Rectal smooth muscle tissue (tissue), 1 donor: Measurements from ENCODE around the gene MRFAP1.
"Not testable (repeated sequence)": the region's sequence is repeated elsewhere in the genome, so short reads cannot be mapped to it uniquely, and the experiment has no call there.

Experiments used
- H3K27ac ChIP-seq: one replicate; pipeline ENCODE4 v1.7.0; 2013; ENCODE audit warnings: low read depth, low read length, inconsistent platforms
- H3K27me3 ChIP-seq: one replicate; pipeline ENCODE4 v1.7.0; 2013; ENCODE audit warnings: low read length; ENCODE audit not compliant: control insufficient read depth, insufficient read depth
- H3K36me3 ChIP-seq: one replicate; pipeline ENCODE4 v1.7.0; 2013; ENCODE audit warnings: low read length; ENCODE audit not compliant: control insufficient read depth, insufficient read depth
- H3K4me1 ChIP-seq: one replicate; pipeline ENCODE4 v1.7.0; 2013; ENCODE audit warnings: low read length; ENCODE audit not compliant: control insufficient read depth, insufficient read depth
- H3K4me3 ChIP-seq: one replicate; pipeline ENCODE4 v1.7.0; 2013; ENCODE audit warnings: low read length
- H3K9ac ChIP-seq: one replicate; pipeline ENCODE4 v1.7.0; 2013; ENCODE audit warnings: low read length

Gene MRFAP1

DNA sequence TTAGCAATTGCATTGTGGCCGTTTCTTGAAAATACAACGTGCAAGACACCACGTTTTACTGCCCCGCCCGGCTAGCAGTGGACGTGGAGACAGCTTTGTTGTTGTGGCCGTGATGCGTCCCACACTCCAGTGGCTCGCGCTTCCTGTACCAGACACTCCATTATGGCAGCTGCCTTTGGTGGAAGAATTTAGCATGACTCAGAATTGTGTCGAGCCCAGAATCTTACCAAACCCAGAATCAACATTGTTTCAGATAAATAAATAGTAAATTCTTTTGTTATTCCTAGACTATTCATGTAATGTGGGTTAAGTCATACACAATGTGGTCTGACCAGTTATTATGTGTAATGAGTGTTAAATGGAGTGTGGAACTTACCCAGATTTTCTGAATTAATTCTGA lies 27.9 kb downstream of the MRFAP1 start:
- Histone ChIP-seq H3K4me3 (no peak overlapping the region), H3K27me3 (peaks cover 7% of the 10 kb centered on the region), H3K27ac (no peak overlapping the region), H3K36me3 (peaks cover 3% of the 10 kb centered on the region), H3K9ac (no peak overlapping the region), H3K4me1 (peaks cover 3% of the 10 kb centered on the region)

DNA sequence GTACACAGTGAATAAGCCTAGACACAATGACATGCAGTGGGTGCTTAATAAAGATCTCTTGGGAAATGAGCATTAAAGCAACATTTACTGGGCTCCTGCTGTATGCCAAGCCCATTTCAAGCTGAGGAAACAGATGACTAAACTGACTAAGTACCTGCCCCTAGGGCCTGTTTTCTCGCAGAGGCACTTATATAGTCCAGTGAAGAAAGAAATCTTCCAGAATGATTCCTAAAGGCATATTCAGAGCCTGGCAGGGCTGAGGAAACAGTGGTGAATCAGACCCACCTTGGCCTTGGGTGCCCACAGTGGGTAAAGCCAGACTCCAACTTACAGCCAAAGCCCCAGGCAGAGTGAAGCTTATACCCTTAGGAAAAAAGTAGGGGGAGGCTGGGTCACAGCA lies 31.2 kb downstream of the MRFAP1 start:
- H3K36me3 ChIP-seq = peaks cover 6% of the 10 kb centered on the region
- H3K27me3 ChIP-seq = no peaks in the 10 kb centered on the region
- H3K4me3 ChIP-seq = no peak overlapping the region
- peaks cover 19% of the 10 kb centered on the region for H3K4me1 ChIP-seq
- H3K27ac ChIP-seq = no peak overlapping the region
- no peak overlapping the region for H3K9ac ChIP-seq

DNA sequence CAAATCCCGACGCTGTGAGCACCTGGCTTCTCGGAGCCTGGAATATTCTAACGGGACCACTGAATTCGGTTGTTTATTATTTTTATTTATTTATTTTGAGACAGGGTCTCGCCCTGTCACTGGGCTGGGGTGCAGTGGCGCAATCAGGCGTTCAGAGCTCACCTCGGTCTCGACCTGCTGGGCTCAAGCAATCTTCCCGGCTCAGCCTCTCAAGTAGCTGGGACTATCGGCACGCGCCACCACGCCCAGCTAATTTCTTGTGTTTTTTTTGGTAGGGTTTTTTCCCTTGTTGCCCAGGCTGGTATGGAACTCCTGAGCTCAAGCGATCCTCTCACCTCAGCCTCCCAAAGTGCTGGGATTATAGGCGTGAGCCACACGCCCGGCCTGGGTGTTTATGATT lies 31.6 kb downstream of the MRFAP1 start:
- no peak overlapping the region for H3K27ac ChIP-seq
- H3K4me1 ChIP-seq = peaks cover 20% of the 10 kb centered on the region
- H3K36me3 ChIP-seq = peaks cover 6% of the 10 kb centered on the region
- H3K9ac ChIP-seq = no peak overlapping the region
- no peaks in the 10 kb centered on the region for H3K27me3 ChIP-seq
- H3K4me3 ChIP-seq = no peak overlapping the region

DNA sequence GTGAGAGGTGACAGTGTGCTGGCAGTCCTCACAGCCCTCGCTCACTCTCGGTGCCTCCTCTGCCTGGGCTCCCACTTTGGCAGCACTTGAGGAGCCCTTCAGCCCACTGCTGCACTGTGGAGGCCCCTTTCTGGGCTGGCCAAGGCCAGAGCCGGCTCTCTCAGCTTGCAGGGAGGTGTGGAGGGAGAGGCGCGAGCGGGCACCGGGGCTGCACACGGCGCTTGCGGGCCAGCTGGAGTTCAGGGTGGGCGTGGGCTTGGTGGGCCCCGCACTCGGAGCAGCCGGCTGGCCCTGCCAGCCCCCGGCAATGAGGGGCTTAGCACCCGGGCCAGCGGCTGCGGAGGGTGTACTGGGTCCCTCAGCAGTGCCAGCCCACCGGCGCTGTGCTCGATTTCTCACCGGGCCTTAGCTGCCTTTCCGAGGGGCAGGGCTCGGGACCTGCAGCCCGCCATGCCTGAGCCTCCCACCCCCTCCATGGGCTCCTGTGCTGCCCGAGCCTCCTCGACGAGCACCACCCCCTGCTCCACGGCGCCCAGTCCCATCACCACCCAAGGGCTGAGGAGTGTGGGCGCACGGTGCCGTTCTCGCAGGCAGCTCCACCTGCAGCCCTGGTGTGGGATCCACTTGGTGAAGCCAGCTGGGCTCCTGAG lies 32.2 kb downstream of the MRFAP1 start:
- not testable (repeated sequence) for H3K36me3 ChIP-seq, H3K27me3 ChIP-seq, H3K9ac ChIP-seq, H3K27ac ChIP-seq
- Histone ChIP-seq H3K4me1 (peaks cover 20% of the 10 kb centered on the region), H3K4me3 (peak overlapping the region; percentile 63)

DNA sequence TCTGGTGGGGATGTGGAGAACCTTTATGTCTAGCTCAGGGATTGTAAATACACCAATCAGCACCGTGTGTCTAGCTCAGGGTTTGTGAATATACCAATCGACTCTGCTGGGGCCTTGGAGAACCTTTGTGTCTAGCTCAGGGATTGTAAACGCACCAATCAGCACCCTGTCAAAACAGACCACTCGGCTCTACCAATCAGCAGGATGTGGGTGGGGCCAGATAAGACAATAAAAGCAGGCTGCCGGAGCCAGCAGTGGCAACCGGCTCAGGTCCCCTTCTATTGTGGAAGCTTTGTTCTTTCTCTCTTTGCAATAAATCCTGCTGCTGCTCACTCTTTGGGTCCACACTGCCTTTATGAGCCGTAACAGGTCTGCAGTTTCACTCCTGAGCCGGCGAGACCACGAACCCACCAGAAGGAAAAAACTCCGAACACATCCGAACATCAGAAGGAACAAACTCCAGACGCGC lies 32.7 kb downstream of the MRFAP1 start:
- Histone ChIP-seq H3K27ac (peak overlapping the region; percentile 88), H3K9ac (peak overlapping the region; percentile 71), H3K4me3 (peak overlapping the region; percentile 63), H3K4me1 (peaks cover 20% of the 10 kb centered on the region)
- H3K27me3 ChIP-seq, H3K36me3 ChIP-seq: not testable (repeated sequence)

DNA sequence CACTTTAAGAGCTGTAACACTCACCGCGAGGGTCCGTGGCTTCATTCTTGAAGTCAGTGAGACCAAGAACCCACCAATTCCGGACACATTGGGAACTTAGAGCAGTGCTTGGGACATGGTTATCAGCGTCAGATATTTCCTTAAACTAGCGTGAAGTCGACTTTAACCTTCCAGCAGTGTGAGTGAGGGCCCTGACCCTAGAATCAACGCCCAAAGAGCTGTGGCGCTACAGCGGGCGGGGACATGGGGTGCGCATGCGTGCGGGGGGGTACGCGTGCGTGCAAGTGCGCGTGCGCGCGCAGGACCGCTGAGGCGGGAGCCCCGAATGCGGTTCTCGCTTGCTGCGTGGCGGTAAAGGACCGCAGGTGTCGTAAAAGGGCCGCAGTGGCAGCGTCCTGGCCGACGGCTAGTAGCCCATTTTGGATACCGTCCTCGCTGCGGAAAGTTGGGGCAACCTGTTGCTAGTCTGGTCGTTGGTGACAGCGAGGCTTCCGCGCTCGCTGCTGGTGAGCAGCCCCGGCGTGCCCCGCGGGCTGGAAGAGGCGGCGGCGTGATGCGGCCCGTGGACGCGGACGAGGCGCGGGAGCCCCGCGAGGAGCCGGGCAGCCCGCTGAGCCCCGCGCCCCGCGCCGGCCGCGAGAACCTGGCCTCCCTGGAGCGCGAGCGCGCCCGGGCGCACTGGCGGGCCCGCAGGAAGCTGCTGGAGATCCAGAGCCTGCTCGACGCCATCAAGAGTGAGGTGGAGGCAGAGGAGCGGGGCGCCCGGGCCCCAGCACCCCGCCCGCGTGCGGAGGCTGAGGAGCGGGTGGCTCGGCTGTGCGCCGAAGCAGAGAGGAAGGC lies 33.4 kb downstream of the MRFAP1 start:
- Histone ChIP-seq H3K27ac (peak overlapping the region; percentile 88), H3K9ac (peak overlapping the region; percentile 71), H3K4me3 (peak overlapping the region; percentile 63), H3K36me3 (peaks cover 6% of the 10 kb centered on the region), H3K27me3 (no peaks in the 10 kb centered on the region), H3K4me1 (peaks cover 20% of the 10 kb centered on the region)

DNA sequence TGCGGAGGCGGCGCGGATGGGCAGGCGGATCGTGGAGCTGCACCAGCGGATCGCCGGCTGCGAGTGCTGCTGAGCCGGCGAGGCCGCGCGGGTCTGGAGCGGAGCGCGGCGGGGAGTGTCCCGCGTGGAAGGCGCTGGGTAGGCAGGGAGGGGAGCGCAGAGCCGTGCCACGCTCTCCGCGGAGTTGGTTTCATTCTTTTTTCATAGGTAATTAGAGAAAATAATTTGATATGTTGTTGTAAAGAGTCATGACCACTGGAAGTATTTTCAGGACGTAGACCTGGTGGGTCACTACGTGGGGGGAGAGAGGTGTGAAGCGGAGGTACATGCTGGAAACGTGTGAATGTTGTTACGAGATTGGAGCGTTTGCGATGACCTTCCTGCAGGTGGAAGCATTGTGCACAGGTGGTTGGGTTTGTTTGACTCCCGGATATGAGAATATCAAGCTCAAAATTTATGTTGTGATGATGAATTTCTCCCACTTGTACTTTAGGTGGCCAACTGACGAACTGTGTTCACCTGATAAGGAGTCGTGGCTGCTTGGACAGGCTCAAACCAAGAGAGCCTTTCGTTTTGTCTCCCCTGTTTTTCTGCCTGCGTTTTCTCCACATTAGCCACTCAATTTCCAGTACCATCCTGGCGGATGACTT lies 34.1 kb downstream of the MRFAP1 start:
- Histone ChIP-seq H3K4me3 (peak overlapping the region; percentile 63), H3K36me3 (peaks cover 6% of the 10 kb centered on the region), H3K27me3 (no peaks in the 10 kb centered on the region), H3K27ac (peak overlapping the region; percentile 88), H3K9ac (peak overlapping the region; percentile 41), H3K4me1 (peaks cover 20% of the 10 kb centered on the region)

DNA sequence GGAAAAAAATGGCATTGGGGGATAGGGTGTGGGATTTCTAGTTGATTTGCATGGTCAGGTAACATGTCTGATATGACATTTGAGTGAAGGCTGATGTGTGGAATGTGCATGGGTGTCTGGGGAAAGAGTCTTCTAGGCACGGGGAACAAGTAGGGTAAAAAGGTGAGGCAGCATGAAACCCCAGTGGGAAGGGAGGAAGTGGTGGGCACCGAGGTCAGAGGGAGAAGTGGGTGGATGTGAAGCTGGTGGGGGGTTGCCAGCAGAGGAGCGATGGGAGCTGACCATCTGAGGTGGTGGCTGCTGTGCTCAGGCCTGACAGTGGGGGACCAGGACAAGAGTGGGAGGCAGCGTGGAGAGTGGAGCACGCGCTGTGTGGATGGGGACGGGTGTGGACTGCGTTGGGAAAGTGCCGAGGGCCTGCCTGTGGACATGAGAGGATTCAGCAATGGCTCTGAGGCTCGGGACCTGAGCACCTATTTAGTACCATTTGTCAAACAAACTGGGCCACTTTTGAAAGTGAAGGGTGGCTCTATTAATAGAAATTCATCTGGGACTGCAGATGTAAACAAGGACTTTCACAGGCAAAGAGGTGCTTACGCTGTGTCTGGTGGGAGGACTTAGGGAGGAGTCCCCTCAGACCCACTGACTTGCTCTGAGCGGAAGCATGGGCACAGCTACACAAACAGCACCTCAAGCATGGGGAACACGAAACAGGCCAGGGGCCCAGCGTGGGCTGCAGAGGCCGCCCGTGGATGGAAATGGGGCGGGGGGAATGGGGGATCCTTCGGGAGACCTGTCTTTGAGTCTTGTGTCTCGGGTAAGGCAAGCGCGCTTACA lies 36.5 kb downstream of the MRFAP1 start:
- Histone ChIP-seq H3K9ac (no peak overlapping the region), H3K4me1 (peaks cover 20% of the 10 kb centered on the region), H3K36me3 (peaks cover 3% of the 10 kb centered on the region), H3K27ac (no peak overlapping the region), H3K4me3 (peak overlapping the region; percentile 3), H3K27me3 (no peaks in the 10 kb centered on the region)

DNA sequence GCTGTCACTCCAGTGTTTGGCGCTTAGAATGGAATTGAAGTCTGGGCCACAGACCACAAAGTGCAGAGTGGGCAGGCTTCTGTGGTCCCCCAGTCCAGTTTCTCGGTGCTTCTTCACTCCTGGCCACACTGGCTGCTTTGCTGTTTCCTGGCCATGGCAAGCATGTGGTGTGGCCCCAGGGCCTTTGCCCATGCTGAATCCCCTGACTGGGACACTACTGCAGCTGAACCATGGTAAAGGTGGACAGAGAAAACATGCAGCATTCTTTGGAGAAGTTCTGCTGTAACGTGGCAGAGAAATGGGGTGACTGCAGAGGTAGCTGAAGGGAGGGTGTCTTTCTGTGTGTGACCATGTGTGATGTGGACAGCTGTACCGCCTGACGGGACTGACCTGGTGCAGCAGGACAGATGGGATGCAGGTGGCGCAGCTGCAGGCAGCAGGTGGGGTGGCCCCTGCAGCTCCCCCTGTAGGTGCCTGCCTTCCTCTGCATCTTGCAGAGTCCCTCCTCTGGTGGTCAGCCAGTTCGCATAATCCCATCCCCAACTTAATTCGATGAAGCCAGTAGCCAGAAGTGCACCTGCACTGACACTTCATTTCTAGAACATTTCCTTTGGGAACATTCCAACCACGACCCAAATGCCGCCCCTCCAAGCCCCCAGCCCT lies 40.0 kb downstream of the MRFAP1 start:
- Histone ChIP-seq H3K36me3 (peaks cover 3% of the 10 kb centered on the region), H3K4me3 (no peak overlapping the region), H3K27ac (no peak overlapping the region), H3K9ac (no peak overlapping the region), H3K27me3 (no peaks in the 10 kb centered on the region), H3K4me1 (peaks cover 12% of the 10 kb centered on the region)

DNA sequence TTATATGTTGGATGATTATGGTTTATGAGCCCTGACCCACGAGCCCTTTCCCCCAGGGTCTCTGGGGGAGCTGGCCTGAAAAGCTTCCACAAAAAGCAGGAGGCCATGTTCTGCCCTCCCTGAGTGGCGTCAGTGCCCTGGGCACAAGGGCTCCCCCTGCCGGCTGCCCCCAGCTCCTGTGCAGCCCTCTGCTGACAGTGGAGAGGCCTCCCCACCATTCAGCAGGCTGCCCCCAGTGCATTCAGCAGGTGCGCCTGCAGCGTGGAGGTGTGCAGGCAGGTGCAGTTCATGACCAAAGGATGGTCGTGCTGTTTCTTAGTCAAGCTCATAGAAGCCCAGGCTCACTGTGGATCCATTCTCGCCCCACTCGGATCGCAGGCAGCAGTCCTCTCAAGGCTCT lies 40.7 kb downstream of the MRFAP1 start:
- no peaks in the 10 kb centered on the region for H3K27me3 ChIP-seq
- H3K4me3 ChIP-seq = no peak overlapping the region
- no peak overlapping the region for H3K9ac ChIP-seq
- no peak overlapping the region for H3K27ac ChIP-seq
- H3K36me3 ChIP-seq = peaks cover under 1% of the 10 kb centered on the region
- peaks cover 5% of the 10 kb centered on the region for H3K4me1 ChIP-seq

DNA sequence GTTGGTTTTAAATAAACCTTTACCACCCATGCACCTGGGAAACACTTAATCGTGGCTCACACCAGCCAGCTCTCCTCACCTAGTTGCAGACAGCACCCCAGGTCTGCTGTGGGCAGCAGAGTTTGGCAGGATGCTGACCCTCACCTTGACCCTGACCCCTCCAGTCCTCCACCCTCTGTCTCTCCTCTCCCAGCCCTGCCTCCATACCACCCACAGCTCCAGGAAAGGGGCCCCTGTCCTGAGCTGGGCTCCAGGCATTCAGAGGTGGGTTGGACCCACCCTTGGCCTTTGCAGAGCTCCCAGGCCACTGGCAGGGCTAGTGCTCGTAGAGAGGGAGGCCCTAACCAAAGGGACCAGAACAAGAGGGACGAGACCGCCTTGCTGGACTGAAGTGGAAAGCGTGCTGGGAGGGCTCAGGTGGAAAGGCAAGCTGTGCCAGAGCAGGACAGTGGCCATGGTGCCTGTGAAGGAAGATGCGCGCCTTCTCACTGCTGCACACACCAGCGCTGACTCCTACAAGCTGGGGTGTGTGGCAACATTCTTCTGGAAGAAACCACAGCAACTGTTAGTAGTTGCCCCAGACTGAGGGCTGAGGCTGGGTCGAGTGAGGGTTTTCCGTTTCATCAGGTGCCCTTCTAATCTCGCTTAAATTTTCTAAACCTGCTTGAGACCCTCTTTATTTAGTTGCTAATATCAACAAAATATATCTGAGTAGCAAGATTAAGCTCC lies 42.5 kb downstream of the MRFAP1 start:
- Histone ChIP-seq H3K36me3 (no peaks in the 10 kb centered on the region), H3K4me3 (no peak overlapping the region), H3K27me3 (no peaks in the 10 kb centered on the region), H3K27ac (no peak overlapping the region), H3K9ac (no peak overlapping the region), H3K4me1 (no peaks in the 10 kb centered on the region)
